ENCODE data around the gene DPH6.

DPH6 gene

DNA sequence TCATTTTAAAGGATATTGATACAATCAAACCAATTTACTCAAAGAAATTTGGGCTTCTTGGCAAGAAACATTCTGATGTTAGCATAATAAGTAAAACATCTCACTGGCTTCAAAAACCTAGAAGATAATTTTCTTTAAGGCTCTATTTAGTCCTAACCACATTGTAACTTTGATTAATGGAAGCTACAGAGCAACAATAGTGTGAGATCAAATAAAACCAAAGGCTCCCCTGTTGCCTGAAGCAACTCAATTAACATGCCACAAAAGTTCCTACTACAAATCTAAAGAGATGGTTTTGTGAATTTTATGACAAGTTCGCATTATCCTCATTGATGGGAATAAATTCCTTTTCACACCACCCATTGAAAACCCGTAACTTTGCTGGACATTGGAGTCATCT, 5.9 kb downstream of the DPH6 start:
- DNase-seq = no peak

DNA sequence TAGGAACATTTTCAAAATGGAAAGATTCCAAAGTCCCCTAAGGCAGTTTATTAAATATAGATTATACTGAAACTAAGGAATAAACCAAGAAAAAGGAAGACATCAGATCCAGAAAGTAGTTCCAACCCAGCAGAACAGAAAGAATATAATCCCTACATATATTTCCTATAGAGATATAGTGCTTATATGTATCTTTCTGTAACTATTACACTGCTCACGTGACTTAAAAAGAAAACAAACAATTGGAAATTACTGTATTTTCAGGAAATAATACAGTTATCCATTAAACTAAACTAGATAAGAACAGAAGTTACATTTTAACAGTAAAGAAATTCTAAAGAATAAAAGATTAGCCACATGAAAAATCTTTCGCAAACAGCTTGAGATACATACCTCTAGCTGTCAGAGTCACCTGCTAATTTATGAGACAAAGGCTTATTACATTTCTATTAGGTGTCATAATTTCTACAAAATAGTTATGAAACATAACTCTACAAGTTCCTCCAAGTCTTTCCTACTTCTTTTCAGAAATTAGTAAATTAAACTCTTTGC, 10.5 kb downstream of the DPH6 start:
- no peak for DNase-seq

- no peak for DNase-seq
Observed at GRCh38 chr15:35533130-35534110, 12.5 kb downstream of the DPH6 start.

DNA sequence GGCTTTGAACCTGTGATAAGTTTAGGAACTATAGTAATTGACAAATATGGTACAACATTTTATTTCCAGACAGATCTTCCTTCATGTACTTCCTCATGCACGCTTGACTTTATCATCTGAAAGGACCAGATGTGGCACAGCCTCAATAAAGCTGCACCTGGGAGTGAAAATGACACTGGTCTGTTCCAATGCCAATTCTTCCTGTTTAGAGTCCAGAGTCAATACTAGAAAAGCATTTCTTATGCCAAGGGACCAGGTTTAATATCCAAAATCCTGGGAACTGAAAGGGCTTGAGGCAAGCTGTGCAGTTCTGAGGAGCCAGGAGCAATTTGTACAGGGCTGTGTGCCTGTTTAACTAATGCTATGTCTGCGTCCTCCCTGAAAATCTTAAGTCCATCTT, 15.3 kb downstream of the DPH6 start:
- no peak for DNase-seq

DNA sequence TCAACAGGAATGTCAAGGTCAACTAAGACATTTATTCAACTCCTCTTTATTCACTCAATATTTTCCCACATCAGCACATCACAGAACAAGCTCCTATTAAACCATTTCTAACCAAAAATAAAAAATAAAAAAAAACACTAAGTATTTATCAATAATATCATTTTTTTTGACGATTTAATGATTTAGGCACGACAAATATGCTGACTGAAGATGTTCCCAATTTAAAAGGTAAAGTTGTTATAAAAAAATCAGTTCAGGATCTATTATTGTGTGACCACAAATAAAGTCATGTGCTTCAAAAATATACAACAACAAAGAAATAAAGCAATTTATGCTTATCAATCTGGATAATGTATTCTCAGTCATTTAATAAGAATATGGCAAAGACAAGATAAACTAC, 16.2 kb downstream of the DPH6 start:
- no peak for DNase-seq

DNA sequence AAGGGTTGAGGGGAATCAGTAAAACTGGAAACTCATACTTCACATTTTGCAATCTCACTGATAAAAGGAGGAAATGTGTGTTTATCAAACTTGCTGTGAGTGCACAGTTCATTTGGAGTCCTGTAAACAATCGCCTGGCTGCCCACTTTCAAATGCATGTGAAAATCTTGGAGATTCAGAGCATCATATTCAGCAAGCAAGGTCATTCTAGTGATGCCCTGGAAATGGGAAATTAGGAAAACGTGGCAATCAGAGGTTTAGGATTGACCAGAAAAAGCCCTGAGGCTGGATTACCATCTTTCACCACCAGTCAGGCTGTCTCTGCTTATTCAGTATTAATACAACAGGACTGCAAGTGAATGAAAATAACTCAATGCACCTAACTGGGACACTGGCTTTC, 23.9 kb downstream of the DPH6 start:
- DNase-seq = no peak

DNA sequence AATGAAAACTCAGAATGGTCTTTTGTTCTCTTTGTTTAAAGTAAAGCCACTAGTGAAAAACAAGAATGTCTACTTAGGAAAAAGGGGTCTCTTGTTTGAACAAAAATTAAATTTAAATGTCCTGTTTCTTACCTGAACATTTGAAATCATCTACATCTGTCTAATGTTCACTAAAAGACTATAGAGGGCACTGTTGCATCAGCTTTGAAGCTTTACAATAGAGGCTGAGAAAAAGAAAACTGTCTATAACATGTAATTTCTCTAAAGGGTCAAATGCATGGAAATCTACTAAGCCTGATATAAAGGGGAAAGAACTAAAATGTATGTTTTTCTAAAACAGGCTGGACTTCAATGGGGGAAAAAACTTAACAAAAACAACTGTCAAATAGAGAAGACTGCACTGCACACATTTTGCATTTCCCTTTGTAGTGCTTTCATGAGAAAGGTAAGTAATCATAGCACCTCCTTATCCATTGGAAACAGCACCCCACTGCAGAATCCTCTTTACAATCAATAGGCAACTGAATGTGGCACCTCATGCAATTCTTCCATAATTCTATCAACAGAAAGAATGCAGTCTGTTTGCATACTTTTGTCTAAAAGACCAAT, 26.3 kb downstream of the DPH6 start:
- DNase-seq = no peak

DNA sequence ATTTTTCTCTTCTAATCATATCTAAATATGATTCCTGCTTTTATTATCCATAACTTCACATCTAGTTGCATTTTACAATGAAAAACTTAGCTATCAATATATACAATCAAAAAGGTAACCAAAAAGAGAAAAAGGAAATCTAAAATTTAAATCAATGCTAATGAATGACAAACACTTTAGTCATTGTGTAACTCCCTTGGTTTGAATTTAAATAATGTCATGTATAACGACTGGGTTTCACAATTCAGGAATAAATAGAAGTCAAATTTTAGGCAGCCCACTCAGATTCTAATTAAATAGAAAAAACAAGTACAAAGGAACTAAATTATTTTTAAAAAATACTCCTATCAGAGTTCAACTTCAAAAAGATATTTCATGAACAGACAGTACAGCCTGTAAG, 26.9 kb downstream of the DPH6 start:
- no peak for DNase-seq

DNA sequence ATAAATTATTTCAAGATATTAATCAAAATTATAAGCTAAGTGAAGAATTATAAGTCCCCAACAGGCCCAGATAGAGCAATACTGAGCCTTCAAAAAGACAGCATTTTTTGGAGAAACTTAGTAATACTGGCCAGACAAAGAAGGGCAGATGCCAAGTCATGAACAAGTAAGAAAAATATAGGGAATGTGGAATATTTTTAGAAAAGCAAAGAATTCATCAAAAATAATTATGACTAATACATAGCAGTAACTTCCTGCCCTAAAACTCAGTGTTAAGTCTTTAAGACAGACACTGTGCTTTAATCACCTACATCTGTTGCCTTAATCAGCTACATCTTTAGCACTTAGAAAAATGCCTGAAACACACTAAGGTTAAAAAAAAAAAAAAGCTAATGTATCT, 31.2 kb downstream of the DPH6 start:
- no peak for DNase-seq

GRCh38 chr15:35507932-35508638, 37.9 kb downstream of the DPH6 start:
- no peak for DNase-seq

DNA sequence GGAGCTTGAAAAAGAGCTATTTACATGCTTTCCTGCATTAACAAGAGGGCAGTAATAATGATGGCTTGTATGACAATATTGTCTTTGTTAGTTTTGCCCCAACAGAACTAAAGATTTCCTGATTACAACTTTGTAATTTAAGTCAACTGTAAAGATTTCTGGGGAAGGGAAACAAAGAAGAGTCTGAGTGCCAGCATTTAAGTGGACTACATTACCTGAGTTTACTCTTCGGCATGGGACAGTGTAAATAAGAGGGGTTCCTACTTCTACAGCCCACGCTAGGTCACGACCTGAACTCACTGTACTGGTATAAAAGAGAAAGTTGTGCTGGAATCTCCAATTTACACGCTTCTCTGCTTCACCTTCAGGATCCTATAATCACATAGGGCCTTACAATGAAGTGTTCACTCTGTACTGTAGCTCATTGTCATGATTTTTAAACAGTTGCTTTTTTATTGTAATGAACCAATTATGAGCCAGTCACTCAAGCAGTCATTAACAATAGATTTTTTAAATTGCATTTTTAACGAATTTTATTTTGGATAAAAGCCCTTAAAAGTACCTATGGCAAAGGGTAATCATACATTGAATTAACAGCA, 39.6 kb downstream of the DPH6 start:
- no peak for DNase-seq

DNA sequence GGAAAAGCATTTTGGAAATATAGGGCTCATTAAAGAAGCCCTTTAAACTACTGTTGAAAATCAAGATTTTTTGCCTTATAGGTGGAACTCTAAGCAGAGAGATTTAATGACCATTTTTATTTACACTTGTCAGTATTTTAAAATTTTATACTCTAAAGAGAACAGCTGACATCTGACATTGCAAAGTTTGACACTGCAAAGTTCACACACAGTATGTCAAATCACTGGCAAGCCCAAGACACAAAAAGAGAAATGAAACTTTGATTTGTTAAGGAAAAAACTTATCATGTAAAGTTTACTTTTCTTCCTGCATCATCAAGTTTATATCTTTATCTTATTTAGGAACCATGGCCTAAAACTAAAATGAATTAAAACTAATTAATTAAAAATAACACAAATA, 40.2 kb downstream of the DPH6 start:
- no peak for DNase-seq

- no peak for DNase-seq
Observed at GRCh38 chr15:35505141-35505540, 40.8 kb downstream of the DPH6 start.

GRCh38 chr15:35499723-35500122, 46.2 kb downstream of the DPH6 start:
- DNase-seq = no peak

GRCh38 chr15:35496585-35496984, 49.4 kb downstream of the DPH6 start:
- no peak for DNase-seq

DNA sequence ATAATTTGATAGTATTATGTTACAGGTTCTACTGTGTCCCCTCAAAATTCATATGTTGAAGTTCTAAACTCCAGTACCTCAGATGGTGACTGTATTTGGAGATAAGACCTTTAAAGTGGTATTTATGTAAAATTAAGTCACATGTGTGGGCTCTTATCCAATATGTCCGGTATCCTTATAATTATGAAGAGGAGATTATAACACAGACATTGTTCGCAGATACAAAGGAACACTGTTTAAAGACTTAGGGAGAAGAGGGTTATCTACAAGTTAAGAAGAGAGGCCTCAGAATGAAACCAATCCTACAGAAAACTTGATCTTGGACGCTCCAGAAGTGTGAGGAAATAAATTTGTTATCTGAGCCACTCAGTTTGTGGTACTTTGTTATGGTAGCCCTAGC, 50.9 kb downstream of the DPH6 start:
- no peak for DNase-seq

DNA sequence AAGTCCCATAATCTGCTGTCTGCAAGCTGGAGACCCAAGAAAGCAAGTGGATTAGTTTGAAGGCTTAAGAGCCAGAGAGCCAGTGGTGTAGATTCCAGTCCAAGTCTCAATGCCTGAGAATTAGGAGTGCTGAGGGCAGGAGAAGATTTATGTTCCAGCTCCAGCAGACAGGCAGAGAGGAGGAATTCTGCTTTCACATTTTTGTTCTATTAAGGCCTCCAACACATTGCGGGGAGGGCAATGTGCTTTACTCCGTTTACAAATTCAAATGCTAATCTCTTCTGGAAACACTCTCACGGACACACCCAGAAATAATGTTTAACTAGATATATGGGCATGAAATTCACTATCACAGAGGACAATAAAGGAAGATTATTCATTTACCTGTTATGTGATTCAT, 54.0 kb downstream of the DPH6 start:
- DNase-seq = no peak

DNA sequence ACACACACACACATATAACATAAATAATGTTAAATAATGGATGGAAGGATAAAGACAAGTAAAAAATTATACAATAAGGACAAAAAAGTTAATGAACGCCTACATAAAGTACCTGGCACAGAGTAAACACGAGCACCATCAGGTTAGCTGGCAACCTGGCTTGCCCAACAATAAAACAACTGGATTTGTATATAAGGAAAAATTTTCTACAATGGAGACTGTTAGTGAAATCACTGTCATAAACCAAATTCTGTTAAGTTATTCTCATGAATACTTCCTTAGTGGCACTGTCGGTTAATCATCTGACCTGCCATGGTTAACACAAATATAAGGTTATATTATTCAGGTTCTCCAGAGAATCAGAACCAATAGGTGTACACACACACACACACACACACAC, 54.8 kb downstream of the DPH6 start:
- no peak for DNase-seq

DNA sequence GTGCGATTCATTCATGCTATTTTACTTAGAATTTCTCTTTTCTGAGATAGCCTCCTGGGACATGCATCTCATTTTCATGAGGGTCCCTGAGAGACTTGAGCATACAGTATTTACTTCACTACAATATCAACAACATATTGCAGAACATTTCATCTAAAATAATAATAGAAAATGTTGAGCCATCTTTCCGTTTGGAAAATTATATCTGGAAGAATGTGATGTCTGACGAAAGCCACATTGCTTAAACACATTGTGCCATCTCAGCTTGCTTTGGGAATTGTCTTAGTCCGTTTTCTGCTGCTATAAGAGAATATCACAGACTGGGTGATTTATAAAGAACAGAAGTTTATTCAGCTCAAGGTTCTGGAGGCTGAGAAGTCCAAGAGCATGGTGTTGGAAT, 55.5 kb downstream of the DPH6 start:
- DNase-seq = no peak

GRCh38 chr15:35487417-35487816, 58.5 kb downstream of the DPH6 start:
- DNase-seq = no peak

- DNase-seq = no peak
Observed at GRCh38 chr15:35486296-35486695, 59.7 kb downstream of the DPH6 start.

- DNase-seq = no peak
Observed at GRCh38 chr15:35485411-35485810, 60.6 kb downstream of the DPH6 start.

Measured in stimulated activated naive CD4-positive, alpha-beta T cell treated with Interleukin-2 at 50 U/mL for 16 hours (primary cell).